HG02840 (cell line): ENCODE data around the gene FOXI1.

Experiments
- ATAC-seq: cut with Tn5 transposase; IDR thresholded peaks from one replicate; pipeline ENCODE4 v1.9.1; 2021; ENCODE audit warnings: mild to moderate bottlenecking, moderate library complexity, moderate number of reproducible peaks; ENCODE audit not compliant: unreplicated experiment, low FRiP score

FOXI1 gene

GRCh38 chr5:170105642-170106611 is at the start of gene FOXI1:
Gene FOXI1, plus strand, starts transcription at chr5:170105897. Its CDS starts 61 bp downstream, at chr5:170105958.
- no peak for ATAC-seq

GRCh38 chr5:170056561-170057267 is 49.0 kb upstream of the FOXI1 start:
- ATAC-seq, result no peak

GRCh38 chr5:170057311-170057710 is 48.4 kb upstream of the FOXI1 start:
- no peak for ATAC-seq

- no peak for ATAC-seq
Measured at GRCh38 chr5:170059221-170059620, 46.5 kb upstream of the FOXI1 start.

GRCh38 chr5:170067152-170067551 is 38.5 kb upstream of the FOXI1 start:
- ATAC-seq, result no peak

GRCh38 chr5:170067574-170068170 is 38.0 kb upstream of the FOXI1 start:
- no peak for ATAC-seq

GRCh38 chr5:170069512-170069911 is 36.2 kb upstream of the FOXI1 start:
- no peak for ATAC-seq

- ATAC-seq, result no peak
Measured at GRCh38 chr5:170070556-170071412, 34.9 kb upstream of the FOXI1 start.

GRCh38 chr5:170071748-170072147 is 33.9 kb upstream of the FOXI1 start:
- ATAC-seq, result no peak

- no peak for ATAC-seq
Measured at GRCh38 chr5:170075696-170076095, 30.0 kb upstream of the FOXI1 start.

GRCh38 chr5:170076211-170076610 is 29.5 kb upstream of the FOXI1 start:
- no peak for ATAC-seq

GRCh38 chr5:170076739-170077138 is 29.0 kb upstream of the FOXI1 start:
- no peak for ATAC-seq

GRCh38 chr5:170077526-170077925 is 28.2 kb upstream of the FOXI1 start:
- no peak for ATAC-seq

GRCh38 chr5:170078458-170078857 is 27.2 kb upstream of the FOXI1 start:
- ATAC-seq, result no peak

GRCh38 chr5:170078931-170079330 is 26.8 kb upstream of the FOXI1 start:
- no peak for ATAC-seq

- ATAC-seq, result no peak
Measured at GRCh38 chr5:170080217-170080616, 25.5 kb upstream of the FOXI1 start.

GRCh38 chr5:170080786-170081445 is 24.8 kb upstream of the FOXI1 start:
- no peak for ATAC-seq

GRCh38 chr5:170081616-170082015 is 24.1 kb upstream of the FOXI1 start:
- no peak for ATAC-seq

- no peak for ATAC-seq
Measured at GRCh38 chr5:170082701-170083100, 23.0 kb upstream of the FOXI1 start.
